ENCODE data around the gene CHKB.

CHKB gene, protein sequence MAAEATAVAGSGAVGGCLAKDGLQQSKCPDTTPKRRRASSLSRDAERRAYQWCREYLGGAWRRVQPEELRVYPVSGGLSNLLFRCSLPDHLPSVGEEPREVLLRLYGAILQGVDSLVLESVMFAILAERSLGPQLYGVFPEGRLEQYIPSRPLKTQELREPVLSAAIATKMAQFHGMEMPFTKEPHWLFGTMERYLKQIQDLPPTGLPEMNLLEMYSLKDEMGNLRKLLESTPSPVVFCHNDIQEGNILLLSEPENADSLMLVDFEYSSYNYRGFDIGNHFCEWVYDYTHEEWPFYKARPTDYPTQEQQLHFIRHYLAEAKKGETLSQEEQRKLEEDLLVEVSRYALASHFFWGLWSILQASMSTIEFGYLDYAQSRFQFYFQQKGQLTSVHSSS

DNA sequence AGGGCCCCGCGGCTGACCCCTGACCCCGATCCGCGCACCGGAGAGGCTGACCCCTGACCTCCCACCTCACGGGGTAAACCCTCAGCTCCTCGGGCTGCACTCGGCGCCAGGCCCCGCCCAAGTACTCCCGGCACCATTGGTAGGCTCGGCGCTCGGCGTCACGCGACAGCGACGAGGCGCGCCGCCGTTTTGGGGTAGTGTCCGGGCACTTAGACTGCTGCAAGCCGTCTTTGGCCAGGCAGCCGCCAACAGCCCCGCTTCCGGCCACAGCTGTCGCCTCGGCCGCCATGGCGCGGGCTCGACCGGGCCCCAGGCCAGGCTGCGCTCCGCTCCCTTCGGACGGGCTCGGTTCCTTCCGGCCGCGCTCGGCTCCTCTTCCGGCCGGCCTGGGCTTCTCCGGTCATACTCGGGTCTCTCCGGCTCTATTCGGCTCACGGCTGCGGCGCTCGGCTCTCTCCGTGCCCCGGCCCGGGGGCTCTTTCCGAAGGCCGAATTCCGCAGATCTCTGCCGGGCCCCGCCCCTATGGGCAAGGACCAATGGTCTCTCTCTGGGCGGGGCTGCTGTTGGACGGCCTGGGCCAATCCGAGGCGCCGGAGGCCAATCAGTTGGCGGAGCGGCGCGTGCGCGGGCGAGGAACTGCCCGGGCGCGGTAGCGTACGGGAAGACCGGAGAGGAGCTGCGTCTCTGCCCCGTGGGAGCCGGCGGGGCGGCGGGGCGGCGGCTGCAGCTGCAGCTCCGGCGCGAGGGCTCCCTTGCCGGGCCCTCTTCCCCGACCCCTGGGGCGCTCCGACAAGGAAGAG lies at the start of gene CHKB:
Gene CHKB (minus strand): TSS at position 357 of the 801 bp plus-strand sequence. CDS start 68 bp downstream, at position 289.
- Histone ChIP-seq H3K9me3 (ENCODE audit: insufficient read depth, low read length) (no peaks in the 10 kb centered on the region), H3K4me3 (ENCODE audit: insufficient read length, low read depth) (peak within 1 kb of the TSS; percentile 84)

DNA sequence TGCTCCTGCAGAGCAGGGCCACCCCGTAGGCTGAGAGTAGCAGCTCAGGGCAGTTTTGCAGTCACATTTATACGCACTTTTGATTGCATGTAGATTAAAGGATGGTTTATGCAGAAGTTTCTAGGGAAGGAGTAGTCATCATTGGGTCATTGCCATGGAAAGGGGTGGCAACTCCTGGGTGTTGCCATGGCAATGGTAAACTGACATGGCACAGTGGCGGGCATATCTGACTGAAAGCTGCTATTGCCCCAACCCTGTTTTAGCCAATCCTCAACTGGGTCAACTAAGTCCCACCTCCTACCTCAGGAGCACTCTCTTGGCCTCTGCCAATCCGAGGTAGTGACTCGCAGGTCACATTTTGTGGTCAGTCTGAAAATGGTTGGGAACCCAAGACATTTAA lies 47.7 kb upstream of the CHKB start:
- Histone ChIP-seq H3K9me3 (ENCODE audit: insufficient read depth, low read length) (no peaks in the 10 kb centered on the region), H3K27me3 (ENCODE audit: insufficient read depth, insufficient read length) (no peaks in the 10 kb centered on the region), H3K4me3 (ENCODE audit: insufficient read length, low read depth) (no peak overlapping the region), H3K36me3 (ENCODE audit: insufficient read depth, insufficient read length, low read length) (peaks cover 6% of the 10 kb centered on the region), H3K9ac (ENCODE audit: insufficient read length, low read depth) (no peak overlapping the region), H3K4me1 (ENCODE audit: insufficient read depth, insufficient read length) (peaks cover 5% of the 10 kb centered on the region)
- DNase-seq (ENCODE audit: low read depth, low spot score), result no peak
- TF ChIP-seq ZNF274 (IDR thresholded peaks at IDR 0.05; ENCODE audit: low read depth, low read length) (no peak), SUZ12 (IDR thresholded peaks at IDR 0.05; ENCODE audit: extremely low read depth, insufficient read depth, insufficient read length) (no peak), YY1 (IDR thresholded peaks at IDR 0.05; ENCODE audit: insufficient read depth, insufficient read length) (no peak)

More for the DNA sequence above, at the start of gene CHKB:
- Histone ChIP-seq H3K36me3 (ENCODE audit: insufficient read depth, insufficient read length, low read length) (peaks cover 28% of the 10 kb centered on the region), H3K4me1 (ENCODE audit: insufficient read depth, insufficient read length) (peaks cover 4% of the 10 kb centered on the region), H3K9ac (ENCODE audit: insufficient read length, low read depth) (peak within 1 kb of the TSS; percentile 95), H3K27me3 (ENCODE audit: insufficient read depth, insufficient read length) (no peaks in the 10 kb centered on the region)
- TF ChIP-seq ZNF274 (IDR thresholded peaks at IDR 0.05; ENCODE audit: low read depth, low read length) (no peak), SUZ12 (IDR thresholded peaks at IDR 0.05; ENCODE audit: extremely low read depth, insufficient read depth, insufficient read length) (no peak), YY1 (IDR thresholded peaks at IDR 0.05; ENCODE audit: insufficient read depth, insufficient read length) (no peak)
- DNase-seq (ENCODE audit: low read depth, low spot score), result peak; percentile 87

DNA sequence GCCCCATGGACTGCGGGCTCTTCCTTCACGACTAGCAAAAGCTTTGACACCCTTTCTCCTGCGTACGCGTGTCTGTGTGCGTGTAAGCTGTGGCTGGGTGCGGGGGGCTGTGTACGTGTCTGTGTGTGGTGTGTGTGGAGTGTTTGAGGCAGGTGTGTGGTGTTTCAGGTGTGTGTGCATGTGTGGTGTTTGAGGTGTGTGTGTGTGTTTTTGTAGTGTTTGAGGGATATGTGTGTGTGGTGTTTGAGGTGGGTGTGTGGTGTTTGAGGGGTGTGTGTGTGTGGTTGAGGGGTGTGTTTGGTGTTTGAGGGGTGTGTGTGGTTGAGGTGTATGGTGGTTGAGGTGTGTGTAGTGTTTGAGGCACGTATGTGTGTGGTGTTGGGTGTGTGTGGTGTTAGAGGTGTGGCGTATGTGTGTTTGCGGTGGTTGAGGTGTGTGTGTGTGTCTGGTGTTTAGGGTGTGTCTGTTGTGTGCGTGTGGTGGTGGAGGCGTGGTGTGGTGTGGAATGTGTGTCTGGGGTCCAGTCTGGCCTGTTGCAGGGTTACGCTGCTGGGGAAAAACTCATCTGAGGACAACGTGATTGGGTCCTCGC lies 46.0 kb upstream of the CHKB start:
- Histone ChIP-seq H3K27me3 (ENCODE audit: insufficient read depth, insufficient read length) (no peaks in the 10 kb centered on the region), H3K4me3 (ENCODE audit: insufficient read length, low read depth) (peak overlapping the region; percentile 69), H3K4me1 (ENCODE audit: insufficient read depth, insufficient read length) (peaks cover 5% of the 10 kb centered on the region), H3K9ac (ENCODE audit: insufficient read length, low read depth) (peak overlapping the region; percentile 82), H3K36me3 (ENCODE audit: insufficient read depth, insufficient read length, low read length) (peaks cover 12% of the 10 kb centered on the region), H3K9me3 (ENCODE audit: insufficient read depth, low read length) (no peaks in the 10 kb centered on the region)
- no peak for TF ChIP-seq ZNF274 (IDR thresholded peaks at IDR 0.05; ENCODE audit: low read depth, low read length)
- no peak for TF ChIP-seq SUZ12 (IDR thresholded peaks at IDR 0.05; ENCODE audit: extremely low read depth, insufficient read depth, insufficient read length)
- TF ChIP-seq YY1 (IDR thresholded peaks at IDR 0.05; ENCODE audit: insufficient read depth, insufficient read length), result no peak
- no peak for DNase-seq (ENCODE audit: low read depth, low spot score)

GRCh38 chr22:50627642-50628542 lies 45.2 kb upstream of the CHKB start, which contains the start of gene ARSA:
Gene ARSA, minus strand, starts transcription at chr22:50628152. Its CDS starts 373 bp downstream, at chr22:50627779.
- TF ChIP-seq ZNF274 (IDR thresholded peaks at IDR 0.05; ENCODE audit: low read depth, low read length), result no peak
- no peak for TF ChIP-seq SUZ12 (IDR thresholded peaks at IDR 0.05; ENCODE audit: extremely low read depth, insufficient read depth, insufficient read length)
- no peak for TF ChIP-seq YY1 (IDR thresholded peaks at IDR 0.05; ENCODE audit: insufficient read depth, insufficient read length)
- Histone ChIP-seq H3K36me3 (ENCODE audit: insufficient read depth, insufficient read length, low read length) (peaks cover 12% of the 10 kb centered on the region), H3K9ac (ENCODE audit: insufficient read length, low read depth) (peak within 1 kb of the TSS; percentile 82), H3K4me3 (ENCODE audit: insufficient read length, low read depth) (peak within 1 kb of the TSS; percentile 75), H3K4me1 (ENCODE audit: insufficient read depth, insufficient read length) (peaks cover 6% of the 10 kb centered on the region), H3K27me3 (ENCODE audit: insufficient read depth, insufficient read length) (no peaks in the 10 kb centered on the region), H3K9me3 (ENCODE audit: insufficient read depth, low read length) (no peaks in the 10 kb centered on the region)
- DNase-seq (ENCODE audit: low read depth, low spot score), result no peak

GRCh38 chr22:50626850-50627641 lies 44.4 kb upstream of the CHKB start:
- peak overlapping the region; percentile 75 for H3K4me3 ChIP-seq (ENCODE audit: insufficient read length, low read depth)
- peaks cover 7% of the 10 kb centered on the region for H3K4me1 ChIP-seq (ENCODE audit: insufficient read depth, insufficient read length)
- H3K36me3 ChIP-seq (ENCODE audit: insufficient read depth, insufficient read length, low read length), result peaks cover 12% of the 10 kb centered on the region
- DNase-seq (ENCODE audit: low read depth, low spot score), result no peak
- no peaks in the 10 kb centered on the region for H3K9me3 ChIP-seq (ENCODE audit: insufficient read depth, low read length)
- H3K9ac ChIP-seq (ENCODE audit: insufficient read length, low read depth), result peak overlapping the region; percentile 79
- TF ChIP-seq YY1 (IDR thresholded peaks at IDR 0.05; ENCODE audit: insufficient read depth, insufficient read length), result no peak
- TF ChIP-seq SUZ12 (IDR thresholded peaks at IDR 0.05; ENCODE audit: extremely low read depth, insufficient read depth, insufficient read length), result no peak
- no peak for TF ChIP-seq ZNF274 (IDR thresholded peaks at IDR 0.05; ENCODE audit: low read depth, low read length)
- no peaks in the 10 kb centered on the region for H3K27me3 ChIP-seq (ENCODE audit: insufficient read depth, insufficient read length)
